Prostate gland (tissue), 2 donors: ENCODE measurements around the gene DYNC1I2. TPM values are rescaled to one million over a fixed set of nuclear protein-coding genes. Genes with fewer than 3 reads are reported as not detected.

ENCODE experiments used
- DNase-seq: peaks from one replicate; pipeline ENCODE4 v3.0.0-alpha.2; 2019; ENCODE audit warnings: low spot score
- H3K27ac ChIP-seq, 2 donors: fragments of 200-600 bp; sonication (generic); 2 replicates each; pipeline ENCODE4 v1.5.1; 2017 to 2019
- H3K27me3 ChIP-seq: fragments of 200-600 bp; sonication (generic); replicated peaks from 2 replicates; pipeline ENCODE4 v1.5.1; 2019; ENCODE audit not compliant: insufficient read depth
- H3K36me3 ChIP-seq, 2 donors: fragments of 200-600 bp; sonication (generic); 1 replicate in 1 of 2; 2 replicates in 1 of 2; pipeline versions ENCODE4 v1.5.1 to v1.8.1; 2017 to 2019
- H3K4me1 ChIP-seq: fragments of 200-600 bp; sonication (generic); replicated peaks from 2 replicates; pipeline ENCODE4 v1.5.1; 2019
- H3K4me3 ChIP-seq, 2 donors: fragments of 200-600 bp; sonication (generic); 2 replicates each; pipeline ENCODE4 v1.5.1; 2017 to 2019
- H3K9me3 ChIP-seq: fragments of 200-600 bp; sonication (generic); 2 replicates; pipeline ENCODE4 v1.5.1; 2017
- CTCF ChIP-seq, 4 experiments: fragments of 200-600 bp in 2 of 4; fragments of 450-650 bp in 2 of 4; sonication (generic) in 2 of 4; IDR thresholded peaks; 1 replicate in 3 of 4; 2 replicates in 1 of 4; pipeline ENCODE4 v1.5.1; 2016 to 2019; ENCODE audit warnings: antibody characterized with exemption in 4 of 4, mild to moderate bottlenecking in 2 of 4, moderate library complexity in 2 of 4
- POLR2A ChIP-seq: fragments of 450-650 bp; IDR thresholded peaks from one replicate; pipeline ENCODE4 v1.6.1; 2016; ENCODE audit warnings: antibody characterized with exemption, mild to moderate bottlenecking
- POLR2AphosphoS5 ChIP-seq: sonication (generic); formaldehyde crosslinking; IDR thresholded peaks from one replicate; pipeline ENCODE4 v1.6.1; 2017; ENCODE audit warnings: antibody characterized with exemption
- WGBS: methylation state at CpG from one replicate; pipeline ENCODE4 v1.1.5; 2018; 5-methylcytosine and 5-hydroxymethylcytosine counted together
- intact Hi-C: fragments of 100-400 bp; cut with DNase I; formaldehyde crosslinking; loops from one replicate; pipeline ENCODE4 v1.14.2; 2022
- total RNA-seq, 2 donors: library from RNA; depleted of rRNA; stranded (reverse); fragments of >200 nt; gene quantifications; one replicate each; pipeline ENCODE4 v1.1.0, GENCODE V29; 2016

Gene DYNC1I2
- total RNA-seq, 2 donors from 2014 or later: 70.7 to 82.1 TPM

GRCh38 chr2:171667041-171667440 lies 20.2 kb upstream of the DYNC1I2 start:
- TF ChIP-seq POLR2A: no peak
- TF ChIP-seq CTCF (IDR thresholded peaks at IDR 0.05): no peak
- TF ChIP-seq POLR2AphosphoS5: no peak
- Histone ChIP-seq H3K27ac (no peak overlapping the region), H3K36me3 (no peaks in the 10 kb centered on the region), H3K27me3 (no peaks in the 10 kb centered on the region), H3K4me1 (no peaks in the 10 kb centered on the region), H3K4me3 (no peak overlapping the region), H3K9me3 (no peaks in the 10 kb centered on the region)
- no peak for DNase-seq
- intact Hi-C loops: no loop called here

- Histone ChIP-seq H3K36me3 (no peaks in the 10 kb centered on the region), H3K27ac (no peak overlapping the region), H3K4me3 (no peak overlapping the region), H3K9me3 (no peaks in the 10 kb centered on the region), H3K27me3 (no peaks in the 10 kb centered on the region), H3K4me1 (no peaks in the 10 kb centered on the region)
- intact Hi-C loops: no loop called here
- DNase-seq: no peak
- WGBS: 77% methylated on average over 5 of the region's 5 CpGs
- no peak for TF ChIP-seq POLR2A
- no peak for TF ChIP-seq CTCF (IDR thresholded peaks at IDR 0.05)
- no peak for TF ChIP-seq POLR2AphosphoS5
Observed at GRCh38 chr2:171668183-171668582, 19.1 kb upstream of the DYNC1I2 start.

- H3K36me3 ChIP-seq: no peaks in the 10 kb centered on the region
- H3K4me1 ChIP-seq: no peaks in the 10 kb centered on the region
- H3K9me3 ChIP-seq: no peaks in the 10 kb centered on the region
- TF ChIP-seq POLR2AphosphoS5: no peak
- no peak for TF ChIP-seq POLR2A
- no peak for TF ChIP-seq CTCF (IDR thresholded peaks at IDR 0.05)
- DNase-seq: no peak
- WGBS: 48% methylated on average over 3 of the region's 3 CpGs
- intact Hi-C loops: no loop called here
- H3K27me3 ChIP-seq: no peaks in the 10 kb centered on the region
- no peak overlapping the region for H3K27ac ChIP-seq
- H3K4me3 ChIP-seq: no peak overlapping the region
Observed at GRCh38 chr2:171669121-171669520, 18.1 kb upstream of the DYNC1I2 start.

GRCh38 chr2:171670655-171671054 lies 16.6 kb upstream of the DYNC1I2 start:
- DNase-seq: no peak
- Histone ChIP-seq H3K4me3 (no peak overlapping the region), H3K36me3 (no peaks in the 10 kb centered on the region), H3K9me3 (no peaks in the 10 kb centered on the region), H3K27ac (no peak overlapping the region), H3K4me1 (no peaks in the 10 kb centered on the region), H3K27me3 (no peaks in the 10 kb centered on the region)
- TF ChIP-seq POLR2AphosphoS5: no peak
- TF ChIP-seq CTCF (IDR thresholded peaks at IDR 0.05): no peak
- intact Hi-C loops: no loop called here

- Histone ChIP-seq H3K4me1 (no peaks in the 10 kb centered on the region), H3K9me3 (no peaks in the 10 kb centered on the region), H3K27ac (no peak overlapping the region), H3K36me3 (no peaks in the 10 kb centered on the region), H3K4me3 (no peak overlapping the region), H3K27me3 (no peaks in the 10 kb centered on the region)
- intact Hi-C loops: no loop called here
- TF ChIP-seq POLR2A (no peak), CTCF (IDR thresholded peaks at IDR 0.05) (no peak), POLR2AphosphoS5 (no peak)
- DNase-seq: no peak
- 94% methylated on average over 7 of the region's 7 CpGs for WGBS
Observed at GRCh38 chr2:171671867-171672266, 15.4 kb upstream of the DYNC1I2 start.
